NCI-H1417 (cell line): ENCODE data around the gene NSMF.
"Not testable (repeated sequence)": the region's sequence is repeated elsewhere in the genome, so short reads cannot be mapped to it uniquely, and the experiment has no call there.

Source experiments
- DNase-seq, 3 experiments: peaks; one replicate each; lab custom pipeline; 2025; lab: John Stamatoyannopoulos, UW

The NSMF gene

DNA sequence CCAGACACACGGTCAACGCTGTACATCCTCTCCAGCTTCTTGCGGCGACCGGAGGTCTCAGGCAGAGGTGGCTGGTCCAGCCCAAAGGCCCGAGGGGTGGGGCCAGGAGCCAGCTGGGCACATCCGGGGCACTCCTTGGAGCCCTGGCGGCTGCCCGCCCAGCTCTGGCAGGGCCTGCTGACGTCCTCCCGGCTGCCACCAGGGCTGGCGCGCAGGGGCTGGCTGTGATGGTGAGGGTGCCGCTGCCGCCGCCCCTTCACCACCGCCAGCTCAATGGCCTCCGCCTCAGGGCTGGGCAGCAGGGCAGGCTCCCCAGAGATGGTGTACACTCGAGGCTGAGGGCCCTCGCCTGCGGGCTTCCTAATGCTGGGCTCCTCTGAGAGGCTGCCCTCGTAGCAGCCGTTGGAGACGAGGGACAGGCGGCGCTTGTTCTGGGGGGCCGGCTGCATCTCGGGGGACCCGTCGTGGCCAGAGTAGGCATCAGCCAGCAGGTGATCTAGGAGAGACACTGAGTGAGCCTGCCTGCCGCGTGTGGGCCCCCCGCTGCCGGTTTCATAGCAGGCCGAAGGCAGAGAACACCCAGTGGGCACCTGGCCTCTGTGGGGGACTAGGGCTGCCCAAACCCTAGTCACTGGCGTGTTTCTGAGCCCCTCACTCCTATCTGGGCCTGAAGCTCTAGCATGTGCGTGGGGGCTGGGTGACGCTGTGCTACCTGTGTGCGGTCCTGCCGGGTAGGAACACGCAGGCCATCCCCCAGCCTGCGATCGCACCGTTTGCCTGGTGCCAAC, 1.5 kb downstream of the NSMF start:
- DNase-seq = peak in 1 of 3 experiments; percentile 75

DNA sequence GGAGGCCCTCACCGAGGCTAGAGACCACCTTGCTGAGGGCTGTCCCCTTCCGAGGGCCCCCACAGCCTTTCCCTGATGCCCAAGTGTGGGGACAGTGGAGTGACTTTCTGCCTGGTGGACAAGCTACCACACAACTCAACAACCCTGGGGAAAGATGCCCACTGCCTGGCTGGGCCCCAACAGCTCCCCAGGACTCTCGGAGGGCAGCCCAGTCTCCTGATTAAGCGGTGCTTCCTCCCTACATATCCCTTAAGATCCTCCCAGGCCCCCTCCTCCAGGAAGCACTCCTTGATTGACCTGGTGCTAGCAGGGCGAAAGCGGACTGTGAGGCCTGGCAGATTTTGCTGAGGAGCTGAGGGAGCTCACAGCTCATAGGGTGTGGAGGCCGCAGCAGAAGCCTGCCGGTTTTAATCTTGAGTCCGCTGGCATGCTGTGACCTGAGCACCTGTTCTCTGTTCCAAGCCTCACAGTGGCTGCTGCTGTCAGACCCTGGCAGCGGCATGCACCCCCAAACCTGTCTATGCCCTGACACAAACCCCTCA, 2.2 kb downstream of the NSMF start:
- DNase-seq = no peak

DNA sequence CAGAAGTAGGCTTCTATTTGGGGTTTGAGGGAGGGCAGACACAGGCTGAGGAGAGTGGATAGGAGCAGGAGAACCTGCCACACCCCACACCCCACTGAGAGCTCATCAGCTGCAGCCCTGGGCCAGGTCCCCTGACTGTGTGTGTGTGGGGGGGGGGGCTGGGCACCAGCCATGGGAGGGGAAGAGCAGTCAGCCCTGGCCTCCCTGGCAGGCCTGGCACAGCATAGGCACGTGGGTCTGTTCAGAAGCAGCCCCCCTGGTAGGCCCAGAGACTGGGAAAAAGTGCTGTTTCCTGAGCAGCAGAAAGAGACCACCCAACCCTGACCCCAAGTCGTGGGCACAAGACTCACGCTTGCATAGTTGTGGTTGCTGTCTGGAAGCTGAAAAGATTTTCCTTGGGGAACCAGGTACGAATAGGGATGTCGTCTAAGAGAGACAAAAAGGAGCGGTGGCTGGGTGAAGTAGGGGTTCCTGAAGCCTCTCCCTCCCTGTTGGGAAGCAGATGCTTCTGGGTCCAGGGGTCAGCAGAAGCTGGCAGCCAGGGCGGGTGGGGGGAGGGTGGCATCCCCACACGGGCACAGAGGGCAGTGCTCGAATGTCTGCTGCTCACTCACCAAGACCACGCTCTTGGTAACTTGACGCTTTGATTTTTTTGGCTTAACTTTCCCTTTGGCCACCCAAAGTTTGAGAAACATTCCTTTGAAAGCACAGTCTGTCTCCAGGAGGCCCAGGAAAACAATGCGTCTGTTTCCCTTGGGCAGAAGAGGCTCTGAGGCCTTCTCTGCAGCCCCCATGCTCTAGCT, 2.9 kb downstream of the NSMF start:
- no peak for DNase-seq

DNA sequence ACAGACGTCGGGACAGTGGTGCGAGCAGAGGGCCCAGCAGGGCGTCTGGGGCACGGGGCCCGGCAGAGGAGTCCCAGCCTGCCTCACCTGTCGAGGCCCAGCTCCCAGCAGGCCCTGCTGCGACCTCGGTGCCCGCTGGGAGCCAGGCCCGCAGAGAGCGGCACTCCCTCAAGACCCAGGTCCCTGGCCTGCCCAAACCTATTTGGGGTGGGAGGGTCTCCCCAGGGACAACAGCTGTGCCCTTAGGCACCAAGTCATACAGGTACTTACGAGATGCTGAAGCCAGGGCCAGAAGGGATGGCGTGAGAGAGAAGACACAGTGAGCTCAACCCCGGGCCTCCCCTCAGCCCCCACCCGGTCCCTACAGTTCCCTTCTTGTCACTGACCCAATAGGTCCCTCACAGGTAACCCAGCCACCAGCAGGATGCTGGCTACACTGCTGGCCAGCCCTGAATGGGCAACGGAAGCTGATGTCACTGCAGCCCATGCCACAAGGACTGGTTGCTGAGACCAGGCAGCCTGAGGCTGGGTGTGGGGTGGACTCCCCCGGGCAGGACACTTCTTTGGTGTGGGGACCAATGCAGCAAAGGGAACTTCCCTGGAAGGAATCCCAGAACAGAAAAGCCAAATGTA, 3.7 kb downstream of the NSMF start:
- DNase-seq = no peak

DNA sequence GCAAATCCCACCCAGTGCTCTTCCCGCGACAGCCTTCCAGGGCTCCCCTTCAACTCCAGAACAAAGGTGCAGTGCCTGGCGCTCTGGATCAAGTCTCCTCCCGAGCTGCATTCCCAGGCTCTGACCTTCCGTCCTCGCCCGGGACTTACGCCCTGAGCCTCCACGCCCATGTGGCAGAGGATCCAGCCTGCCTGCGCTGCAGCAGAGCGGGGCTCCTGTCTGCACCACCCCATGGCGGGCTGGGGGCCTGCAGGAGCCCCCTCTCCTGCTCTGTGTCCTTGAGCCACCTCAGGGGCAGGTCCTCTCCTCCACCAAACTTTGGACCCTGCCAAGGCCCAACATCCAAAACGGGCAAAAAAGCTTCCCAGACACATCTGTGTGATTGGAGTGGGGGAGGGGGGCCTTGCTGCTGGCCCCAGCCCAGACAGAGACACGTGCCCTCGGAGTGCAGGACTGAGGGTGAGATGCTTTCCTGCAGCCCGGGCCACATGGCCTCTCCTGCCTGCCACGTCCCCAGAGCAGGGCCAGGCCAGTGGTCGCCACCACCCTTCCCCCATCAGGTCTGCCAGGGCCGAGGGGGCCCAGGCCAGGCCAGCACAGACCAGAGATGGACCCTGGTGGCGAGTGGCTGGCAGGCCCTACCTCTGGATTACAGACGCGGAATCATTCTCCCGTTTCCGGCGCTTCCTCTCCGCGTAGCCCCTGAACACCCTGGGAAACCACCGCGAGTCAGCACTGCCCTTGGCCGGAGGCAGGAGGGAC, 4.4 kb downstream of the NSMF start:
- DNase-seq = no peak

DNA sequence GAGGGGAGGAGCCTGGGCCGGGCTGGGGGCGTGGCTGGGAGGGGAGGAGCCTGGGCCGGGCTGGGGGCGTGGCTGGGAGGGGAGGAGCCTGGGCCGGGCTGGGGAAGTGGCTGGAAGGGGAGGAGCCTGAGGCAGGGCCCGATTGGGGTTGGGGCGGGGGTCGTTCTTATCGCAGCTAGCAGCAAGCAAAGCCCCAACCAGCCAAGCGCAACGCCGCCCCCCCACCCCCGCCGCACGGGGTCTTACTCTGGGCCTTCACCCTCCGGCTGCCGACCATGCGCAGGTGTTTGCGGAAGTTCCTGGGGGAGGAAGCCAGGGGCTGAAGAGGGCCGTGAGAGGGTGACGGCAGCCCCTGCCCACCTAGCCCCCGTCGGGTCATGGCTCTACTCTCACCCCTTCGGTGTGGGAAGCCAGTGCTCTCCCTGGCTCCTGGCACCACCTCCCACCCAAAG, 5.0 kb downstream of the NSMF start:
- DNase-seq = no peak

DNA sequence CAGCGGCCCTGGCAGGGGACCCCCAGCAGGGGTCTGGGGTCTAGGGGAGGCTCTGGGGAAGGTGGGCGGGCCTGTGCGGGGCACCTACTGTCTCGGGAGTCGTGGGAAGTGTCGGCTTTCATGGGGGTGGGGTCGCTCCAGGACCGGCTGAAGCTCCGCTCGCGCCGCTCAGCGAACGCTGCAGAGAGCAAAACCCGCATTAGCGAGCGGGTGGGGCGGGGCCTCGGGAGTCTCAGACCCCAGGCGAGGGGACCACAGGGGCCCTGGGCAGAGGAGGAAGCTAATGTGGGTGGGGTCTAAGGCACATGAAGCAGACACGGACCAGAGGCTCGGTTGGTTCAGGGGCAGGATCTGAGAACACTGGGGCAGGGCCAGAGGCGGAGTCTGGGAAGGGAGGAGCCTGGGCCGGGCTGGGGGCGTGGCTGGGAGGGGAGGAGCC, 5.5 kb downstream of the NSMF start:
- DNase-seq = peak in 1 of 3 experiments; percentile 27

DNA sequence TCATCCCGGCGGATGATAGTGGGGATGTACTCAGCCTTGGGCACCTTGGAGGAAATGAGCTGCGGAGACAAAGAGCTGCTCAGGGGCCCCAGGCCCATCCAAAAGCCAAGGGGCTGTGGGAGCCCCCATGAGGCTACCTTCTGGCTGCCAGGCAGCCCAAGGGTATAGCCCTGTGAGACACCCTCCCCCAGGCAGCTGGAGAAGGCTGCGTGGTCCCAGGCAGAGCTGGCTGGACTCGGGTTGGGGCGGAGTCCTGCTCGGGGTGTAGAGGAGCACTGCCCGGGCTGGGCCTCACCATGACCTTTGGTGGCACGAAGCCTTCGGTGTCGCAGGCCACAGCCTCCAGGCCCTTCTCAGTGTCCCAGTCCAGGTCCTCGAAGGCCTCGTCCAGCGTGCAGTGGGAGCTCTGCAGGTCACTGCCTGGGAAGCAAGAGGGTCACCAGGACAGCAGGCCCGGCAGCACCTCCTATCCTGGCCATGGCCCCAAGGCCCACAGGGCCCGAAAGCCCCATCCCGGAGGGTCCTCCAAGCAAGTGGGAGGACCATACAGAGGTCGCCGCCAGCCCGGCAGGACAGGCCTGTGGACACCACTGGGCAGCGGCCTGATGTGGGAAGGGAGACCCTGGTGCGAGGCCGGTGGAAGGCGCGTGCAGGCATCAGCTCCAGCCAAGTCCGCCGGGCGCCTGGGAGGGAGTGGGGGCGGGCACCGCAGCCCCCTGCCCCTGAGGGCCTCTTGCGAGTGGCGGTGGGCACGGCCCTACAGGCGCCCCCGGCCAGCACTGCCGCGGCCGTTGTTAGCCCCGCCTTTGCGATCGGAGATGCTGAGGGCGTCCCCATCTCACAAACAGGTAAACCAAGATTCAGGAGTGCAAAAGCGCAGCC, 6.1 kb downstream of the NSMF start:
- no peak for DNase-seq

DNA sequence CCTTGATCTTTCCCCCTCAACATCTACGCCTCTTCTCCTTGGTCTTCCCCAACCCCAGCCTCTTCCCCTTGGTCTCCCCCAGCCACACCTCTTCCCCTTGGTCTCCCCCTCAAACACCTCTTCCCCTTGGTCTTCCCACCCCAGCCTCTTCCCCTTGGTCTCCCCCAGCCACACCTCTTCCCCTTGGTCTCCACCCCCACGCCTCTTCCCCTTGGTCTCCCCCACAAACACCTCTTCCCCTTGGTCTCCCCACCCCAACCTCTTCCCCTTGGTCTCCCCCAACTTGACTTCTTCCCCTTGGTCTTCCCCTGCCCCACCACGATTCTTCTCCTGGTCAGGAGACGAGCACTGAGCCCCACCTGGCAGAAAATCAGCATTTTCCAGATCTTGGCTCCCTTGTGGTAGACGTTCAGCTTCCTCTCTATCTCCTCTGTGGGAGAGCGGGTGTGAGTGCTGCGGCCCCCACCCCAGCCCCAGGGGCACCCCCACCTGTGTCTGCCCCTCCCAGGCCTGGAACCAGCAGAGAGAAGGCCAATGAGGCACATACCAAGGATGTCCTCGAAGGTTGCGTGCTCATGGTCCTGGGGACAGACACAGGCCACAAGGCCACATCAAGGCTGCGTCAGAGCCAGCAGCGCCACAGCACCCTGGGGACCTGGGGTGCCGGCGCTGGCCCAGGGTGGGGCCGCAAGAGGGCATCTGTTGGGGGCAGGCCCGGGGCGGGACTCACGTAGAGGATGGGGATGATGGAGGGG, 7.0 kb downstream of the NSMF start:
- DNase-seq = no peak

DNA sequence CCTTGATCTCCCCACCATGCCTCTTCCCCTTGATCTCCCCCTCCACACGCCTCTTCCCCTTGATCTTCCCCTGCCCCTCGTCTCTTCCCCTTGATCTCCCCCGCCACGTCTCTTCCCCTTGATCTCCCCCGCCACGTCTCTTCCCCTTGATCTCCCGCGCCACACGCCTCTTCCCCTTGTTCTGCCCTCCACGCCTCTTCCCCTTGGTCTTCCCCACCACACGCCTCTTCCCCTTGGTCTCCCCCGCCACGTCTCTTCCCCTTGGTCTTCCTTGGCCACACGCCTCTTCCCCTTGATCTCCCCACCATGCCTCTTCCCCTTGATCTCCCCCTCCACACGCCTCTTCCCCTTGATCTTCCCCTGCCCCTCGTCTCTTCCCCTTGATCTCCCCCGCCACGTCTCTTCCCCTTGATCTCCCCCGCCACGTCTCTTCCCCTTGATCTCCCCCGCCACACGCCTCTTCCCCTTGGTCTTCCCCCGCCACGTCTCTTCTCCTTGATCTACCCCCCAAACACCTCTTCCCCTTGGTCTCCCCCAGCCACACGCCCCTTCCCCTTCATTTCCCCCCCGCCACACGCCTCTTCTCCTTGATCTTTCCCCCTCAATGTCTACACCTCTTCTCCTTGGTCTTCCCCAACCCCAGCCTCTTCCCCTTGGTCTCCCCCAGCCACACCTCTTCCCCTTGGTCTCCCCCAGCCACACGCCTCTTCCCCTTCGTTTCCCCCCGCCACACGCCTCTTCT, 7.7 kb downstream of the NSMF start:
- DNase-seq = not testable (repeated sequence)

DNA sequence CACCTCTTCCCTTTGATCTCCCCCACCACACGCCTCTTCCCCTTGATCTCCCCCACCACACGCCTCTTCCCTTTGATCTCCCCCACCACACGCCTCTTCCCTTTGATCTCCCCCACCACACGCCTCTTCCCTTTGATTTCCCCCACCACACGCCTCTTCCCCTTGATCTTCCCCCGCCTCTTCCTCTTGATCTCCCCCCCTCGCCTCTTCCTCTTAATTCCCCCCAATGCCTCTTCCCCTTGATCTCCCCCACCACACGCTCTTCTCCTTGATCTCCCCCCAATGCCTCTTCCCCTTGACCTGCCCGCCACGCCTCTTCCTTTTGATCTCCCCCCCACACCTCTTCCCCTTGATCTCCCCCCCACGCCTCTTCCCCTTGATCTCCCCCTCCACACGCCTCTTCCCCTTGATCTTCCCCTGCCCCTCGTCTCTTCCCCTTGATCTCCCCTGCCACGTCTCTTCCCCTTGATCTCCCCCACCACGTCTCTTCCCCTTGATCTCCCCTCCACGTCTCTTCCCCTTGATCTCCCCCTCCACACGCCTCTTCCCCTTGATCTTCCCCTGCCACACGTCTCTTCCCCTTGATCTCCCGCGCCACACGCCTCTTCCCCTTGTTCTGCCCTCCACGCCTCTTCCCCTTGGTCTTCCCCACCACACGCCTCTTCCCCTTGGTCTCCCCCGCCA, 8.5 kb downstream of the NSMF start:
- DNase-seq = not testable (repeated sequence)

DNA sequence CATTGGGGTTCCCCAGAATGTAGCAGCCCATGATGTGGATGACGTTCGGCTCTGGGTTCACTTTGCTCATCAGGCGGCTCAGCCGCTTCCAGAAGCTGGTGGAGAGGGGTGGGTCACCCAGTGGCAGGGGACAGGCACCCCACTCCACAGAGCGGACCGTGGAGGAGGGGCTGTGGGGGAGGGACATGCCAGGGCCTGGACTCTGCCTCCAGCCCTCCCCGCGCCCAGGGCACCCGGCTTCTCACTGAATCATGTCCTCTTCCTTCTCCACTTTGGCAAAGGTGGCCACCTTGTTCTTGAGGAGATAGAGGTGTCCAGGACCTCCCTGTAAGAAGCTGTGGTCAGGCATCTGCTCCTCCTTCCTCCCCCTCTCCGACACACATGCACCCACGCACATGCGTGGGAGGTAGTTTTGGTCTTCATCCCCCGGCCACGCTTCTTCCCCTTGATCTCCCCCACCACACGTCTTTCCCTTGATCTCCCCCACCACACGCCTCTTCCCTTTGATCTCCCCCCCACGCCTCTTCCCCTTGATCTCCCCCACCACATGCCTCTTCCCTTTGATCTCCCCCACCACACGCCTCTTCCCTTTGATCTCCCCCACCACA, 9.1 kb downstream of the NSMF start:
- DNase-seq = no peak

DNA sequence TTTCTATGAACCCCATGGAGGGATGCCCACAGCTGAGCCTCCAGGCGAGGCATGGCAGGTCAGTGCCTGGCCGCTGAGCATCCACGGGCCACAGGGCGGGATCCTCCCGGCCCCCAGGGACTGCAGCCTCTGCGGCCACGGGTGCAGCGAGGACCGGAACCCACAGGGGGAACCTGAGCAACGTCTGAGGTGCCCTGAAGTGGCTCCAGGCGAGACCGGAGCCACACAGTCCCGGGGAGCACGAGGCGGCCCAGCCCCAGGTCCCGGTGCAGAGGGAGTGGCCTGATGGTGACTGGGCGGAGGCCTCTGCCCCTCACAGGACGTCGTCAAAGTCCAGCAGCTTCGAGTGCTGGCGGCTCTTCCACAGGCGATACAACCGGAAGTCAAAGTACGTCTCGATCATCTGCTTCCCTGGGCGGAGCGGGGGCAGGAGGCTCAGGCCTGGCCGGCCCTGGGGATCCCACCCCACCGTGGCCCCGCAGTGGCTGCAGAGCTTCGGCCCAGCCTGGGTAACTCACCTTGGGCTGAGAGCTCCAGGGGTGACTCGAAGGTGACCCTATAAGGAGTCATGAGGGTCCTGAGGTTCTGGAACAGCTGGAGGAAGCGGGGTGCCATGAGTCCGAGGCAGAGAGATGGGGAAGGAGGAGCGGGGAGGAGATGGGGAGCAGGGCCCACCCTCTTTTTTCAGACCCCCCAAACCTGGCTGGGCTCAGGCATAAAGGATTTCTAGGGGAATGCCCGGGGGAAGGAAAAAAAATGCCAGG, 9.9 kb downstream of the NSMF start:
- DNase-seq = no peak

DNA sequence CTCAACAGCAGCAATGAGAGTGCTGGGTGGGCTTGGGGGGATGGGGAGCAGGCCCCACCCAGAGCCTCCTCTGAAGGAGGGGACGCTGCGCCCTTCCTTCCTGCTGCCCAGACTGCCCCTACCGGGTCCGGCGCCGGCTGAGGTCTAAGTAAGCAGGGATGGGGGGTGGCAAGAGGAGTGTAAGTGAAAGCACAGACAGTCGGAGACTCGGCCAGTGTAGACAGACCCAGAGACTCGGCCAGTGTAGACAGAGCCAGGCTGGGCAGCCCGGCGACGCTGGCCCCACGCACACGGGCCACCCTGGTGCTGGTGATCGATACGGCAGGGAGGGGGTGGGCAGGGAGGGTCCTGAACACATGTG, 10.6 kb downstream of the NSMF start:
- DNase-seq = no peak

DNA sequence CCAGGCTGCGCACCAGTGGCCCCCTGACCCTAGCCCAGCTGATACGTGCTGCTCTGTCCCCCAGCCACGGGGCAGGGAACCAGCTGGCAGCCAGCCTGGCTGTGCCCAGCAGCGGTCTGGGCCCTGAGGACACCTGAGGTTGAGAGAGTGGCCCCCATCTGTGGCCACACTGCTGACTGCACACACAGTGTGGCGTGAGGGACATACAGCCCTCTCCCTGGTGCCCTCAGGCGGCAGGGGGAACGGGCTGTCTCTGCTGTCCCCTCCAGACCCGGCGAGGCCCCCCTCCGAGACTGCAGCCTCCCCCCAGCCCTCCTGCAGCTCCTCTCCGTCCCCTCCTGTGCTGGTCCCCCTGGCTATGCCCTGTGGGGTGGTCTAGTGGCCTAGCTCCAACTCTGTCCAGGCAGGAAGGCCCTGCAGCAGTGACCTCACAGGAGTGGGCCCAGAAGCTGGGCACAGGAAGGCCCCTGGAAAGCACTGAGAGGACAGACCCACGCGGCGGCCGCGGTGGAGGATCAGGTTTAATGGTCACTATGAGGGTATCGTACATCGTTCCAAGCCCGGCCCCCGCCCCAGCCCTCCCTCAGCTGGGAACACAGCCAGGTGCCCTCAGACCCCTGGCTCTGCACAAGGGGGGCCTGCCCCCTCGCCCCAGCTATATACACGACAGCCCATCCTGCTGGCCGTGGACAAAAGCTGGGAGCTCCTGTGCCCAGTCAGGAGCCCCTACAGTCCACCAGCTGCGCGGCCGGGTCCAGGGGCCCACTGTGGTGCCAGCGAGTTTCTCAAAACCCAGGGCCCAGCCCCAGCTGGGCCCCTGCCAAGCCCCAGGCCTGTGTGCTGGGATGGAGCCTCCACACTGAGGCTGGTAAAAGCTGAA, 11.2 kb downstream of the NSMF start:
- no peak for DNase-seq

DNA sequence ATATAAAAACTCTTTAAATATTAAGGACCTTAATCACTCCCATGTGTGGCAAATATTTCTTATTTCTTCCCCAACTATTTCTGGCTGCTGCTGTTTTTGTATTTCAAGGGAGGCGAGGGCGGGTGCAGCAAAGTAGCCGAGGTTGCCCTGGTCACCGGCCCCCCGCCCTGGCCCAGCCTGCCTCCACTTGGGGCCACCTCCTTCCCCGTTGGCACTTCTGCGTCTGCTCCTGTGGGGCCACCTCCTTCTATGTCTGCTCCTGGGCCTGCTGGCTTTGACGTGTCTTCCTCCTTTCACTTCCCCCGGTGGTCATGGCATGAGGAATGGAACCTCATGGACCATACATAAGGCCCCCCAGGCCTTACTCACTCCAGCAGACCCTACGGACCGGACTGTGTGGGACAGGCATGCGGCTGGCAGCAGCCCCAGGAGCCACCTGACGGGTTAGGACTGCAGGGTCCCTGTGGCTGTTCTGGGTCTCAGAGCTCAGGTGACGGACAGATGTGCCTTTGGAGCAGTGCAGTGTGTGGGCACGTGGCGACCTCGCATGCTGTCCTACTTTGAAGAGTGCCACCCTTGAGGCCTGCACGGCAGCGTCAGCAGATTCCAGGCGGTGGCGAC, 12.2 kb downstream of the NSMF start:
- DNase-seq = no peak
